ENCODE measurements around the gene AKAP6. TPM values are rescaled to one million over a fixed set of nuclear protein-coding genes. Genes with fewer than 3 reads are reported as not detected.

AKAP6 gene
- total and polyA plus RNA-seq, 2 of the 8 experiments (the other 6 are each of a cell fraction or from before 2014, with no cell fraction given) = 0.09 to 0.89 TPM

DNA sequence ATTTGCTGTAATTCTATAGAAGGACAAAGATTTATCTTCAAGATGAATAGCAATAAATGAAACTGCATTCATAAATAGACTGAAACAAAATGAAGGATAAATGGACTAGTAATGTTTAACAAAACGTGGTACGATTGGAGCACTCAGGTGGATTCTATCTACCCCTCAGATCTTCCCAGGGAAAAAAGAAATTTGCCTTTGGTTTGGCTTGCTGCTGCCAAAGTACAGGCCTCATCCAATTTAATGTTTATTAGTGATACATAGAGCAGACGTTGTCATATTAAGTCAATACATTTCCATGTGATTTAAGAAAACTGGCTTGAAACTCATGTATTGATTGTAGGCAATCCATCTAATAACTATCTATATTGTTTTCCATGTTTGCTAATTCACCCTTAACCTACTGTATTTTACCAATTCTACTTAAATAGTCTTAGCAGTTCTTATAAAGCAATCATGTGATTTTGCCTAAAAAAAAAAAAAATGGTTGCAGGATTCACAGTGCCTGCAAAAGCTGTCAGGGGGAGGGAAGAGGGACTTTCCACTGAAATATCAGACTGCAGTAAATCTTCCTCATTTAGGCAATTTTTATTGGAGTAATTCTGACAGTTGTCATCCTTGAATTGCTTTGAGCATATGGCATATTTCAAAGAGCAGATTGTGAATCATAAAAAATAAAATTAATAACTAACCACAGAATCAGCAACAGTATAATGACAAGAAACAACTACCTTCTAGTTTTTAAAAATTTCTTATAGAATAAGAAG lies 367.4 kb downstream of the AKAP6 start (continued):
- TF ChIP-seq PHF8 (conservative IDR thresholded peaks at IDR 0.05; ENCODE audit: low read depth, low read length) = no peak
- no peak for TF ChIP-seq GABPA (IDR thresholded peaks at IDR 0.05; ENCODE audit: borderline replicate concordance, insufficient read depth, low read length)
- TF ChIP-seq NANOG (IDR thresholded peaks at IDR 0.05; ENCODE audit: insufficient read depth, low read depth, low read length, poor library complexity, severe bottlenecking) = no peak
- TF ChIP-seq CBX8 (IDR thresholded peaks at IDR 0.05; ENCODE audit: borderline replicate concordance, low read depth, low read length) = no peak
- TF ChIP-seq RNF2 (IDR thresholded peaks at IDR 0.05; ENCODE audit: borderline replicate concordance, low read depth, low read length, missing control alignments, poor library complexity, severe bottlenecking) = no peak
